WTC11 (cell line): ENCODE results near the gene NAA20. TPM values are rescaled to one million over a fixed set of nuclear protein-coding genes. Genes with fewer than 3 reads are reported as not detected.

Experiments
- ATAC-seq: fragments of 200-7000 bp; cut with Tn5 transposase; 2 replicates; pipeline ENCODE4 v1.10.0; 2021; ENCODE audit warnings: mild to moderate bottlenecking, moderate library complexity
- CTCF ChIA-PET: fragments of 300-600 bp; sonication (Branson Sonifier 250); formaldehyde crosslinking; loops from one replicate; lab custom pipeline; 2021; ENCODE audit warnings: antibody characterized with exemption; lab: Charles Lee
- POLR2A ChIA-PET: fragments of 350-600 bp; sonication (Branson Sonifier 250); formaldehyde crosslinking; loops from one replicate; lab custom pipeline; 2021; ENCODE audit warnings: antibody characterized with exemption; lab: Charles Lee
- DNase-seq: peaks from one replicate; pipeline ENCODE4 v3.0.0; 2021; ENCODE audit warnings: low spot score
- H3K27ac Mint-ChIP-seq: 2 replicates; pipeline ENCODE4 v1.8.0; 2021; ENCODE audit warnings: mixed read lengths
- H3K27me3 Mint-ChIP-seq: 2 replicates; pipeline ENCODE4 v1.8.0; 2021; ENCODE audit warnings: low read depth, mild to moderate bottlenecking, moderate library complexity, mixed read lengths
- H3K36me3 Mint-ChIP-seq: 2 replicates; pipeline ENCODE4 v1.8.0; 2021; ENCODE audit warnings: mixed read lengths
- H3K4me1 Mint-ChIP-seq: 2 replicates; pipeline ENCODE4 v1.8.0; 2022; ENCODE audit warnings: mixed read lengths
- H3K4me3 Mint-ChIP-seq: 2 replicates; pipeline ENCODE4 v1.8.0; 2021; ENCODE audit warnings: mild to moderate bottlenecking, moderate library complexity, mixed read lengths
- H3K9me3 Mint-ChIP-seq: 2 replicates; pipeline ENCODE4 v1.8.0; 2021; ENCODE audit warnings: mixed read lengths
- AFF4 ChIP-seq: sonication (generic); formaldehyde crosslinking; IDR thresholded peaks from 2 replicates; pipeline ENCODE4 v1.8.1; 2023; ENCODE audit warnings: mild to moderate bottlenecking, missing genetic modification reagents, borderline replicate concordance
- ATF1 ChIP-seq: sonication (generic); formaldehyde crosslinking; IDR thresholded peaks from 2 replicates; pipeline ENCODE4 v1.8.1; 2023; ENCODE audit warnings: mild to moderate bottlenecking, moderate library complexity, missing genetic modification reagents
- ATF6 ChIP-seq: sonication (generic); formaldehyde crosslinking; IDR thresholded peaks from 2 replicates; pipeline ENCODE4 v1.8.1; 2023; ENCODE audit warnings: mild to moderate bottlenecking, missing genetic modification reagents
- CBFB ChIP-seq: sonication (generic); formaldehyde crosslinking; IDR thresholded peaks from 2 replicates; pipeline ENCODE4 v1.8.1; 2022; ENCODE audit warnings: mild to moderate bottlenecking, low read depth, missing genetic modification reagents
- CREM ChIP-seq: sonication (generic); formaldehyde crosslinking; IDR thresholded peaks from 2 replicates; pipeline ENCODE4 v1.8.1; 2022; ENCODE audit warnings: mild to moderate bottlenecking, missing genetic modification reagents, moderate library complexity
- E2F5 ChIP-seq: sonication (generic); formaldehyde crosslinking; IDR thresholded peaks from 2 replicates; pipeline ENCODE4 v1.8.1; 2022; ENCODE audit warnings: mild to moderate bottlenecking, moderate library complexity, missing genetic modification reagents
- EMX1 ChIP-seq: fragments of 250-450 bp; sonication (Bioruptor Pico); IDR thresholded peaks from 2 replicates; pipeline ENCODE4 v1.8.0; 2021; ENCODE audit warnings: mild to moderate bottlenecking
- FOXJ3 ChIP-seq: sonication (generic); formaldehyde crosslinking; IDR thresholded peaks from 2 replicates; pipeline ENCODE4 v1.9.0; 2021; ENCODE audit warnings: missing genetic modification reagents, mild to moderate bottlenecking, borderline replicate concordance
- GABPB1 ChIP-seq: sonication (generic); formaldehyde crosslinking; IDR thresholded peaks from 2 replicates; pipeline ENCODE4 v1.8.1; 2023; ENCODE audit warnings: mild to moderate bottlenecking, missing genetic modification reagents
- HMGA2 ChIP-seq: fragments of 250-450 bp; sonication (Bioruptor Pico); IDR thresholded peaks from 2 replicates; pipeline ENCODE4 v1.4.0; 2021; ENCODE audit warnings: mild to moderate bottlenecking, moderate library complexity
- JUN ChIP-seq: sonication (generic); formaldehyde crosslinking; IDR thresholded peaks from 2 replicates; pipeline ENCODE4 v1.8.0; 2023; ENCODE audit warnings: mild to moderate bottlenecking, missing genetic modification reagents
- SP1 ChIP-seq: sonication (generic); formaldehyde crosslinking; conservative IDR thresholded peaks from 2 replicates; pipeline ENCODE4 v1.8.1; 2022; ENCODE audit warnings: missing genetic modification reagents
- TEAD1 ChIP-seq: sonication (generic); formaldehyde crosslinking; IDR thresholded peaks from 2 replicates; pipeline ENCODE4 v1.8.0; 2022; ENCODE audit warnings: mild to moderate bottlenecking, missing genetic modification reagents
- ZBTB21 ChIP-seq: sonication (generic); formaldehyde crosslinking; IDR thresholded peaks from 2 replicates; pipeline ENCODE4 v1.8.1; 2023; ENCODE audit warnings: mild to moderate bottlenecking, missing genetic modification reagents, borderline replicate concordance
- ZNF219 ChIP-seq: sonication (generic); formaldehyde crosslinking; IDR thresholded peaks from 2 replicates; pipeline ENCODE4 v1.8.0; 2023; ENCODE audit warnings: missing genetic modification reagents, mild to moderate bottlenecking, borderline replicate concordance
- total RNA-seq: library from RNA; stranded (reverse); gene quantifications from 3 replicates; pipeline ENCODE4 v1.2.3, GENCODE V29; 2021
- TF ChIP-seq, protein P1 (sequence below): sonication (generic); formaldehyde crosslinking; IDR thresholded peaks from 2 replicates; pipeline ENCODE4 v1.8.0; 2023; ENCODE audit warnings: mild to moderate bottlenecking, missing genetic modification reagents
- TF ChIP-seq, protein P2 (sequence below): sonication (generic); formaldehyde crosslinking; IDR thresholded peaks from 2 replicates; pipeline ENCODE4 v1.8.1; 2022; ENCODE audit warnings: missing genetic modification reagents, borderline replicate concordance
- TF ChIP-seq, protein P3 (sequence below): sonication (generic); formaldehyde crosslinking; IDR thresholded peaks from 2 replicates; pipeline ENCODE4 v1.8.0; 2022; ENCODE audit warnings: mild to moderate bottlenecking, missing genetic modification reagents
- TF ChIP-seq, protein P4 (sequence below): sonication (generic); formaldehyde crosslinking; conservative IDR thresholded peaks from 2 replicates; pipeline ENCODE4 v1.8.1; 2022; ENCODE audit warnings: mild to moderate bottlenecking, missing genetic modification reagents
- TF ChIP-seq, protein P5 (sequence below): fragments of 250-450 bp; sonication (Bioruptor Pico); IDR thresholded peaks from 2 replicates; pipeline ENCODE4 v1.9.0; 2021; ENCODE audit warnings: mild to moderate bottlenecking

NAA20 gene
- total RNA-seq, 1 experiment from 2014 or later: 34.0 TPM

DNA sequence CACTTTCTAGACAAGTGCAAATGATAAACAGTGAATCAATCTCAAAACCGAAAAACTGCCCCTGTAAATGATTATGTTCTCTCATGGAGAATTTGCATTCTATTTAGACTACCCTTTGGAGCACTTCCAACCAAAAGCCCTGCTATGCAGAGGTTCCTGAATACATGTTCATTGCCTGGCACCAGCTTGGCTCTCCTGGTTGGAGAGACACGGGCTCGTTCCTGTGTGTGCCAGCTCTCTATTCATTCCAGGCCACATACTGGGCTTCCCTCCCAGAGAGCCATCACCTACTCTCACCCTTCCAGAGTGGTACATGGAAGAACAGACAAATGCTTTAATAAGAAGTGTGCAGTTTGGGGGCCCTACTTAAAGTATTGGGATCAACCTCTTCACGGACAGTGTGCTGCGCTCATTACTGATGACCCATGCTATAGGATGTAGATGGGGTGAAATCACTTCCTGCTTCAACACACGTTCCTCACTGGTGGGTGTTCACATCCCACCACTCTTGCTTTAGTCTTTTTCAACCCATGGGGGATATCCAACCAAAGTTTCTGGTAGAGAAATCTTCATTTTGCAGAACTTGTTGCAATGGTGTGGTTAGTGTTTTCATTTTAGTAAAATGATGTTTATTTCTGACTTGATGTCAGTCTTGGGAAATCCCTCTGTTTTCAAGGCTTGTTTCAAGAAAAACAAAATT, 38.5 kb upstream of the NAA20 start (continued):
- TF ChIP-seq, protein P1, sequence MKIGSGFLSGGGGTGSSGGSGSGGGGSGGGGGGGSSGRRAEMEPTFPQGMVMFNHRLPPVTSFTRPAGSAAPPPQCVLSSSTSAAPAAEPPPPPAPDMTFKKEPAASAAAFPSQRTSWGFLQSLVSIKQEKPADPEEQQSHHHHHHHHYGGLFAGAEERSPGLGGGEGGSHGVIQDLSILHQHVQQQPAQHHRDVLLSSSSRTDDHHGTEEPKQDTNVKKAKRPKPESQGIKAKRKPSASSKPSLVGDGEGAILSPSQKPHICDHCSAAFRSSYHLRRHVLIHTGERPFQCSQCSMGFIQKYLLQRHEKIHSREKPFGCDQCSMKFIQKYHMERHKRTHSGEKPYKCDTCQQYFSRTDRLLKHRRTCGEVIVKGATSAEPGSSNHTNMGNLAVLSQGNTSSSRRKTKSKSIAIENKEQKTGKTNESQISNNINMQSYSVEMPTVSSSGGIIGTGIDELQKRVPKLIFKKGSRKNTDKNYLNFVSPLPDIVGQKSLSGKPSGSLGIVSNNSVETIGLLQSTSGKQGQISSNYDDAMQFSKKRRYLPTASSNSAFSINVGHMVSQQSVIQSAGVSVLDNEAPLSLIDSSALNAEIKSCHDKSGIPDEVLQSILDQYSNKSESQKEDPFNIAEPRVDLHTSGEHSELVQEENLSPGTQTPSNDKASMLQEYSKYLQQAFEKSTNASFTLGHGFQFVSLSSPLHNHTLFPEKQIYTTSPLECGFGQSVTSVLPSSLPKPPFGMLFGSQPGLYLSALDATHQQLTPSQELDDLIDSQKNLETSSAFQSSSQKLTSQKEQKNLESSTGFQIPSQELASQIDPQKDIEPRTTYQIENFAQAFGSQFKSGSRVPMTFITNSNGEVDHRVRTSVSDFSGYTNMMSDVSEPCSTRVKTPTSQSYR (CRISPR knock-in tag): no peak
- no peak for TF ChIP-seq CBFB (CRISPR knock-in tag)
- TF ChIP-seq ZNF219 (CRISPR knock-in tag): no peak
- TF ChIP-seq CREM (CRISPR knock-in tag): no peak
- TF ChIP-seq GABPB1 (CRISPR knock-in tag): no peak

GRCh38 chr20:19981031-19981451, 36.1 kb upstream of the NAA20 start:
- Mint-ChIP-seq H3K27me3 (no peaks in the 10 kb centered on the region), H3K27ac (no peak overlapping the region), H3K9me3 (no peaks in the 10 kb centered on the region), H3K4me1 (peaks cover 6% of the 10 kb centered on the region), H3K4me3 (no peak overlapping the region), H3K36me3 (no peaks in the 10 kb centered on the region)
- ATAC-seq: no peak
- ChIA-PET CTCF (no interaction called here), POLR2A (no interaction called here)
- no peak for DNase-seq
- TF ChIP-seq, protein P2, sequence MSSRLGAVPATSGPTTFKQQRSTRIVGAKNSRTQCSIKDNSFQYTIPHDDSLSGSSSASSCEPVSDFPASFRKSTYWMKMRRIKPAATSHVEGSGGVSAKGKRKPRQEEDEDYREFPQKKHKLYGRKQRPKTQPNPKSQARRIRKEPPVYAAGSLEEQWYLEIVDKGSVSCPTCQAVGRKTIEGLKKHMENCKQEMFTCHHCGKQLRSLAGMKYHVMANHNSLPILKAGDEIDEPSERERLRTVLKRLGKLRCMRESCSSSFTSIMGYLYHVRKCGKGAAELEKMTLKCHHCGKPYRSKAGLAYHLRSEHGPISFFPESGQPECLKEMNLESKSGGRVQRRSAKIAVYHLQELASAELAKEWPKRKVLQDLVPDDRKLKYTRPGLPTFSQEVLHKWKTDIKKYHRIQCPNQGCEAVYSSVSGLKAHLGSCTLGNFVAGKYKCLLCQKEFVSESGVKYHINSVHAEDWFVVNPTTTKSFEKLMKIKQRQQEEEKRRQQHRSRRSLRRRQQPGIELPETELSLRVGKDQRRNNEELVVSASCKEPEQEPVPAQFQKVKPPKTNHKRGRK (CRISPR knock-in tag): no peak
- TF ChIP-seq ATF6 (CRISPR knock-in tag): no peak
- TF ChIP-seq, protein P3, sequence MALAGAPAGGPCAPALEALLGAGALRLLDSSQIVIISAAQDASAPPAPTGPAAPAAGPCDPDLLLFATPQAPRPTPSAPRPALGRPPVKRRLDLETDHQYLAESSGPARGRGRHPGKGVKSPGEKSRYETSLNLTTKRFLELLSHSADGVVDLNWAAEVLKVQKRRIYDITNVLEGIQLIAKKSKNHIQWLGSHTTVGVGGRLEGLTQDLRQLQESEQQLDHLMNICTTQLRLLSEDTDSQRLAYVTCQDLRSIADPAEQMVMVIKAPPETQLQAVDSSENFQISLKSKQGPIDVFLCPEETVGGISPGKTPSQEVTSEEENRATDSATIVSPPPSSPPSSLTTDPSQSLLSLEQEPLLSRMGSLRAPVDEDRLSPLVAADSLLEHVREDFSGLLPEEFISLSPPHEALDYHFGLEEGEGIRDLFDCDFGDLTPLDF (CRISPR knock-in tag): no peak
- TF ChIP-seq SP1 (CRISPR knock-in tag): no peak
- TF ChIP-seq, protein P4, sequence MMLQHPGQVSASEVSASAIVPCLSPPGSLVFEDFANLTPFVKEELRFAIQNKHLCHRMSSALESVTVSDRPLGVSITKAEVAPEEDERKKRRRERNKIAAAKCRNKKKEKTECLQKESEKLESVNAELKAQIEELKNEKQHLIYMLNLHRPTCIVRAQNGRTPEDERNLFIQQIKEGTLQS (CRISPR knock-in tag): no peak
- TF ChIP-seq EMX1: no peak
- no peak for TF ChIP-seq FOXJ3 (CRISPR knock-in tag)
- TF ChIP-seq HMGA2 (CRISPR knock-in tag): no peak
- TF ChIP-seq JUN (CRISPR knock-in tag): no peak
- TF ChIP-seq TEAD1 (CRISPR knock-in tag): no peak
- TF ChIP-seq AFF4 (CRISPR knock-in tag): no peak
- no peak for TF ChIP-seq ZBTB21 (CRISPR knock-in tag)
- TF ChIP-seq E2F5: no peak
- TF ChIP-seq, protein P5, sequence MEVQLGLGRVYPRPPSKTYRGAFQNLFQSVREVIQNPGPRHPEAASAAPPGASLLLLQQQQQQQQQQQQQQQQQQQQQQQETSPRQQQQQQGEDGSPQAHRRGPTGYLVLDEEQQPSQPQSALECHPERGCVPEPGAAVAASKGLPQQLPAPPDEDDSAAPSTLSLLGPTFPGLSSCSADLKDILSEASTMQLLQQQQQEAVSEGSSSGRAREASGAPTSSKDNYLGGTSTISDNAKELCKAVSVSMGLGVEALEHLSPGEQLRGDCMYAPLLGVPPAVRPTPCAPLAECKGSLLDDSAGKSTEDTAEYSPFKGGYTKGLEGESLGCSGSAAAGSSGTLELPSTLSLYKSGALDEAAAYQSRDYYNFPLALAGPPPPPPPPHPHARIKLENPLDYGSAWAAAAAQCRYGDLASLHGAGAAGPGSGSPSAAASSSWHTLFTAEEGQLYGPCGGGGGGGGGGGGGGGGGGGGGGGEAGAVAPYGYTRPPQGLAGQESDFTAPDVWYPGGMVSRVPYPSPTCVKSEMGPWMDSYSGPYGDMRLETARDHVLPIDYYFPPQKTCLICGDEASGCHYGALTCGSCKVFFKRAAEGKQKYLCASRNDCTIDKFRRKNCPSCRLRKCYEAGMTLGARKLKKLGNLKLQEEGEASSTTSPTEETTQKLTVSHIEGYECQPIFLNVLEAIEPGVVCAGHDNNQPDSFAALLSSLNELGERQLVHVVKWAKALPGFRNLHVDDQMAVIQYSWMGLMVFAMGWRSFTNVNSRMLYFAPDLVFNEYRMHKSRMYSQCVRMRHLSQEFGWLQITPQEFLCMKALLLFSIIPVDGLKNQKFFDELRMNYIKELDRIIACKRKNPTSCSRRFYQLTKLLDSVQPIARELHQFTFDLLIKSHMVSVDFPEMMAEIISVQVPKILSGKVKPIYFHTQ (CRISPR knock-in tag): no peak
- TF ChIP-seq ATF1 (CRISPR knock-in tag): no peak
